IMR-90 (cell line): Measurements from ENCODE around the gene MYO9B. TPM values are rescaled to one million over a fixed set of nuclear protein-coding genes. Genes with fewer than 3 reads are reported as not detected.

Experiments
- ATAC-seq: fragments of 200-7000 bp; cut with Tn5 transposase; 2 replicates; pipeline ENCODE4 v1.9.1; 2020; ENCODE audit warnings: low read depth, mild to moderate bottlenecking, moderate library complexity
- BruUV-seq: library from RNA; stranded (reverse); fragments of 400-500 nt; replicated peaks from 2 replicates; lab custom pipeline; 2021; lab: Mats Ljungman, UMichigan
- CTCF ChIA-PET: fragments of 300-600 bp; formaldehyde crosslinking; extraction: SDS; loops from one replicate; lab custom pipeline; 2021; ENCODE audit warnings: antibody characterized with exemption; lab: Yijun Ruan, JAX
- POLR2A ChIA-PET: fragments of 300-600 bp; sonication (Branson Sonifier 250); formaldehyde crosslinking; loops from one replicate; lab custom pipeline; 2022; ENCODE audit warnings: antibody characterized with exemption; ENCODE audit not compliant: unreplicated experiment; lab: Charles Lee
- DNase-seq: peaks from one replicate; pipeline ENCODE4 v3.0.0; 2013
- H2AFZ ChIP-seq: replicated peaks from 2 replicates; pipeline ENCODE3; 2013; ENCODE audit warnings: low read length, mild to moderate bottlenecking; ENCODE audit not compliant: poor library complexity
- H2AK5ac ChIP-seq: 2 replicates; pipeline ENCODE4 v1.6.1; 2013; ENCODE audit warnings: low read depth, low read length, inconsistent platforms
- H2AK9ac ChIP-seq: replicated peaks from 2 replicates; pipeline ENCODE3; 2013; ENCODE audit warnings: mild to moderate bottlenecking, low read depth, low read length, moderate library complexity; ENCODE audit not compliant: poor library complexity
- H2BK120ac ChIP-seq: 2 replicates; pipeline ENCODE4 v1.6.1; 2013; ENCODE audit warnings: low read depth, low read length, inconsistent platforms
- H2BK15ac ChIP-seq: 3 replicates; pipeline ENCODE4 v1.6.1; 2013; ENCODE audit warnings: low read depth, low read length, inconsistent platforms
- H2BK20ac ChIP-seq: 2 replicates; pipeline ENCODE4 v1.6.1; 2013; ENCODE audit warnings: low read depth, mild to moderate bottlenecking, inconsistent platforms, low read length, moderate library complexity
- H2BK5ac ChIP-seq: 2 replicates; pipeline ENCODE4 v1.6.1; 2013; ENCODE audit warnings: mild to moderate bottlenecking, low read depth, low read length, inconsistent platforms; ENCODE audit not compliant: poor library complexity, severe bottlenecking
- H3K14ac ChIP-seq: replicated peaks from 2 replicates; pipeline ENCODE4 v1.6.1; 2013; ENCODE audit warnings: low read depth, low read length, inconsistent platforms
- H3K18ac ChIP-seq: 2 replicates; pipeline ENCODE4 v1.6.1; 2013; ENCODE audit warnings: low read depth, low read length, control low read depth
- H3K23ac ChIP-seq: 2 replicates; pipeline ENCODE4 v1.6.1; 2013; ENCODE audit warnings: low read depth, low read length, inconsistent platforms
- H3K27ac ChIP-seq: 2 replicates; pipeline ENCODE4 v1.5.1; 2013; ENCODE audit warnings: mild to moderate bottlenecking, control low read depth, low read length; ENCODE audit not compliant: insufficient read depth
- H3K27me3 ChIP-seq: 2 replicates; pipeline ENCODE4 v1.6.1; 2013; ENCODE audit warnings: low read length; ENCODE audit not compliant: control insufficient read depth, insufficient read depth
- H3K36me3 ChIP-seq: 2 replicates; pipeline ENCODE4 v1.6.1; 2013; ENCODE audit warnings: low read length, mixed read lengths; ENCODE audit not compliant: control insufficient read depth, insufficient read depth
- H3K4ac ChIP-seq: 2 replicates; pipeline ENCODE4 v1.6.1; 2013; ENCODE audit warnings: low read depth, low read length, inconsistent platforms
- H3K4me1 ChIP-seq: 2 replicates; pipeline ENCODE4 v1.6.1; 2013; ENCODE audit warnings: low read length, mixed read lengths; ENCODE audit not compliant: control insufficient read depth, insufficient read depth
- H3K4me2 ChIP-seq: 2 replicates; pipeline ENCODE4 v1.6.1; 2013; ENCODE audit warnings: low read depth, mild to moderate bottlenecking, control low read depth, low read length, moderate library complexity
- H3K4me3 ChIP-seq: 2 replicates; pipeline ENCODE4 v1.5.1; 2013; ENCODE audit warnings: low read depth, mild to moderate bottlenecking, control low read depth, low read length, moderate library complexity; ENCODE audit not compliant: insufficient read depth
- H3K56ac ChIP-seq: 2 replicates; pipeline ENCODE4 v1.6.1; 2013; ENCODE audit warnings: low read length, inconsistent platforms; ENCODE audit not compliant: insufficient read depth; ENCODE audit errors: extremely low read depth
- H3K79me1 ChIP-seq, 2 experiments: 2 replicates each; pipeline ENCODE4 v1.6.1; 2013; ENCODE audit warnings: low read length in 2 of 2, inconsistent platforms in 1 of 2, low read depth in 1 of 2
- H3K9ac ChIP-seq: 2 replicates; pipeline ENCODE4 v1.6.1; 2013; ENCODE audit warnings: low read depth, low read length, control low read depth
- H3K9me1 ChIP-seq: 2 replicates; pipeline ENCODE4 v1.6.1; 2013; ENCODE audit warnings: low read length, inconsistent platforms; ENCODE audit not compliant: insufficient read depth
- H3K9me3 ChIP-seq: 2 replicates; pipeline ENCODE4 v1.6.1; 2013; ENCODE audit warnings: low read length; ENCODE audit not compliant: control insufficient read depth, insufficient read depth
- H4K20me1 ChIP-seq: 2 replicates; pipeline ENCODE4 v1.6.1; 2013; ENCODE audit warnings: low read length, inconsistent platforms; ENCODE audit not compliant: insufficient read depth
- H4K5ac ChIP-seq: 2 replicates; pipeline ENCODE4 v1.6.1; 2013; ENCODE audit warnings: mild to moderate bottlenecking, low read depth, low read length, control low read depth
- H4K8ac ChIP-seq, 2 experiments: 2 replicates each; pipeline ENCODE4 v1.6.1; 2013; ENCODE audit warnings: low read depth in 2 of 2, low read length in 2 of 2, control low read depth in 1 of 2, inconsistent platforms in 1 of 2
- H4K91ac ChIP-seq: 2 replicates; pipeline ENCODE4 v1.6.1; 2013; ENCODE audit warnings: low read depth, low read length, inconsistent platforms; ENCODE audit not compliant: insufficient read depth
- MAFK ChIP-seq: IDR thresholded peaks from 2 replicates; pipeline ENCODE4 v1.6.1; 2012; ENCODE audit warnings: low read depth, low read length, improper control_type of control experiment
- MAZ ChIP-seq: IDR thresholded peaks from 2 replicates; pipeline ENCODE4 v1.6.1; 2012; ENCODE audit warnings: low read depth, mild to moderate bottlenecking, low read length, improper control_type of control experiment, moderate library complexity, borderline replicate concordance
- NFE2L2 ChIP-seq: fragments of 150-350 bp; IDR thresholded peaks from 2 replicates; pipeline ENCODE4 v1.6.1; 2016; ENCODE audit warnings: low read depth, mild to moderate bottlenecking, low read length
- USF2 ChIP-seq: fragments of 150-350 bp; IDR thresholded peaks from 2 replicates; pipeline ENCODE4 v1.6.1; 2017; ENCODE audit warnings: mild to moderate bottlenecking, antibody characterized with exemption, low read length, low read depth
- WGBS, 2 experiments: methylation state at CpG; one replicate each; pipeline versions ENCODE4 v1.1.5 to v1.1.7; 2013; ENCODE audit warnings: missing lambda C conversion rate in 2 of 2; ENCODE audit not compliant: insufficient read length in 1 of 2; ENCODE audit errors: extremely low coverage in 2 of 2; 5-methylcytosine and 5-hydroxymethylcytosine counted together
- dilution Hi-C: fragments of 300-500 bp; cut with HindIII; formaldehyde crosslinking; loops from one replicate; pipeline ENCODE4 v1.14.3; 2018; ENCODE audit warnings: low sequenced_read_pairs; ENCODE audit not compliant: unreplicated experiment
- in situ Hi-C: fragments of 300-500 bp; cut with MboI; formaldehyde crosslinking; loops from 3 replicates; pipeline ENCODE4 v1.14.3; 2019; ENCODE audit warnings: low sequenced_read_pairs, inconsistent platforms, mixed read lengths
- intact Hi-C: fragments of 100-400 bp; cut with micrococcal nuclease; formaldehyde crosslinking; loops from 2 replicates; pipeline ENCODE4 v1.10.0; 2022
- polyA plus RNA-seq, 3 experiments: library from polyadenylated mRNA; depleted of rRNA; stranded (reverse); fragments of >200 nt; gene quantifications; 2 replicates each; pipeline ENCODE4 v1.2.3, GENCODE V29; 2012; ENCODE audit warnings: low replicate concordance in 1 of 3
- total RNA-seq: library from RNA; depleted of rRNA; stranded (reverse); fragments of >200 nt; gene quantifications from 2 replicates; pipeline ENCODE4 v1.2.3, GENCODE V29; 2012

Gene MYO9B
- total and polyA plus RNA-seq, 2 of the 4 experiments (the other 2 are of a cell fraction) = 61.8 to 77.8 TPM

DNA sequence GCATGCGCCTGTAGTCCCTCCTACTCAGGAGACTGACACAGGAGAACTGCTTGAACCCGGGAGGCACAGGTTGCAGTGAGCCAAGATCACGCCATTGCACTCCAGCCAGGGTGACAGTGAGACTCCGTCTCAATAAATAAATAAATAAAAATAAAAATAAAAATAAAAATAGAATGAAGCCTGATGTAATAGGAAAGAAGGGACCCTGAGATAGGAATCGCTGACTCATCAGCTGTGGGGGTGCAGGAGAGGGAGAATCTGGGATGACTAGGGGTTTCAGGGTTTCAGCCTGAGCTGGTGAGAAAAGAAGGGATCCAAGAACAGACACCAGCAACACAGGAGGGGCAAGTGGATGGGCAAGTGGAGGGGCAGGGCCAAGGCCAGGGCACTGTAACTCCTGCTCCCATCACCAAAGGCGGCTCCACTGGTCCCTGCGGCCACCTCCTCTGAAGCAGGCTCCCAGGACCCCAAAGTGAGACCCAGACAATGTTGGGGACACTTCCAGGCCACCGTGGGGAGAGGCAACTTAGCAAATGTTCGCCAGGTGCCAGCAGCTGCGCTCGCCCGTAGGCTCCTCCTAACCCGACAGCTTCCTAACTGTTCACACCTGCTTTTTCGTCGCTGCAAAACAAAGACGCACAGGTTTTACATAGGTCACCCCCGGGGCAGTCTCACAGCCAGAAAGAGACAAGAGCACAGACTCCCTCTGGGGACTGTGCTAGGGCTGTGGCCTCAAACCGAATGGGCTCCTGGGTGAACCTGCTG is 1.5 kb upstream of the MYO9B start:
- Histone ChIP-seq H2BK20ac (peak overlapping the region; percentile 23; the same call in 1 of the 2 replicates), H3K9ac (peak overlapping the region; percentile 51; the same call in 1 of the 2 replicates), H3K4ac (peak overlapping the region; percentile 75), H3K9me3 (no peaks in the 10 kb centered on the region), H3K36me3 (no peaks in the 10 kb centered on the region; the same call in 1 of the 2 replicates), H3K9me1 (peaks cover 7% of the 10 kb centered on the region), H3K4me2 (peak overlapping the region; percentile 71), H3K18ac (no peak overlapping the region), H2BK120ac (peak overlapping the region; percentile 46), H2AK9ac (peak overlapping the region; percentile 94), H4K5ac (peak overlapping the region; percentile 55), H2AK5ac (peak overlapping the region; percentile 83), H3K4me3 (peak overlapping the region; percentile 57), H2BK5ac (peak overlapping the region; percentile 49), H3K23ac (peak overlapping the region; percentile 93), H3K27ac (peak overlapping the region; percentile 20), H3K4me1 (peaks cover 21% of the 10 kb centered on the region), H4K20me1 (peaks cover 26% of the 10 kb centered on the region), H4K8ac (peak overlapping the region; percentile 48 to 86; a peak in 2 of 4 replicates), H3K56ac (no peak overlapping the region), H4K91ac (peak overlapping the region; percentile 50; the same call in 1 of the 2 replicates), H3K14ac (peak overlapping the region; percentile 92), H2BK15ac (no peak overlapping the region), H3K79me1 (peaks cover 22 to 51% of the 10 kb centered on the region in 2 experiments; a peak in 3 of 4 replicates), H2AFZ (peak overlapping the region; percentile 100), H3K27me3 (no peaks in the 10 kb centered on the region)
- ATAC-seq (no peak), DNase-seq (peak; percentile 16)
- dilution Hi-C loops (no loop called here), in situ Hi-C loops (loop anchor here (5.0 kb wide), 1 partner anchor 213 kb away; no protein-coding TSS in a partner anchor), intact Hi-C loops (no loop called here)
- ChIA-PET POLR2A (no interaction called here), CTCF (no interaction called here)
- no TSS peak for BruUV-seq
- 36% methylated on average over 6 of the region's 18 CpGs; no CpG with 5 or more reads in 1 of the 2 experiments for WGBS, 2 experiments
- TF ChIP-seq MAFK (peak; percentile 96), NFE2L2 (peak; percentile 40; the same call in 1 of the 2 replicates), MAZ (no peak), USF2 (no peak)
